CD14-positive monocyte (primary cell): ENCODE results near the gene CPAMD8. TPM values are rescaled to one million over a fixed set of nuclear protein-coding genes. Genes with fewer than 3 reads are reported as not detected.

Source experiments
- DNase-seq, 3 donors: peaks; one replicate each; pipeline ENCODE4 v3.0.0-alpha.2; 2011 to 2022
- H2AFZ ChIP-seq: 2 replicates; pipeline ENCODE4 v1.6.0; 2012; ENCODE audit warnings: mild to moderate bottlenecking, low read depth, low read length, inconsistent platforms; ENCODE audit not compliant: insufficient read depth, poor library complexity, severe bottlenecking
- H3K27ac ChIP-seq, 2 donors: 1 replicate in 1 of 2; 2 replicates in 1 of 2; pipeline ENCODE4 v1.5.1; 2012 to 2013; ENCODE audit warnings: low read length in 2 of 2, control low read depth in 1 of 2, inconsistent platforms in 1 of 2, low read depth in 1 of 2, mild to moderate bottlenecking in 1 of 2
- H3K27me3 ChIP-seq, 2 donors: one replicate each; pipeline versions ENCODE4 v1.6.0 to v1.6.1; 2011 to 2013; ENCODE audit warnings: low read length in 2 of 2; ENCODE audit not compliant: control insufficient read depth in 2 of 2, insufficient read depth in 2 of 2
- H3K36me3 ChIP-seq, 2 donors: replicated peaks in 1 of 2; 1 replicate in 1 of 2; 2 replicates in 1 of 2; pipeline versions ENCODE4 v1.5.1 to v1.6.1; 2012 to 2013; ENCODE audit warnings: low read length in 2 of 2, control low read depth in 1 of 2, inconsistent platforms in 1 of 2, mild to moderate bottlenecking in 1 of 2; ENCODE audit not compliant: insufficient read depth in 2 of 2, control insufficient read depth in 1 of 2
- H3K4me1 ChIP-seq, 2 donors: 1 replicate in 1 of 2; 2 replicates in 1 of 2; pipeline versions ENCODE4 v1.5.1 to v1.6.1; 2012 to 2013; ENCODE audit warnings: low read length in 2 of 2, control low read depth in 1 of 2, inconsistent platforms in 1 of 2, mild to moderate bottlenecking in 1 of 2, moderate library complexity in 1 of 2; ENCODE audit not compliant: insufficient read depth in 2 of 2, control insufficient read depth in 1 of 2
- H3K4me2 ChIP-seq: replicated peaks from 2 replicates; pipeline ENCODE3; 2012; ENCODE audit warnings: low read length, moderate library complexity, mild to moderate bottlenecking; ENCODE audit not compliant: poor library complexity, severe bottlenecking; ENCODE audit errors: extremely low read depth
- H3K4me3 ChIP-seq, 3 experiments: fragments of 200-600 bp in 1 of 3; sonication (generic) in 1 of 3; replicated peaks in 1 of 3; 1 replicate in 2 of 3; 2 replicates in 1 of 3; pipeline ENCODE4 v1.5.1; 2011 to 2013; ENCODE audit warnings: low read length in 3 of 3, mild to moderate bottlenecking in 3 of 3, control low read depth in 2 of 3, low read depth in 2 of 3, inconsistent platforms in 1 of 3, moderate library complexity in 1 of 3
- H3K79me2 ChIP-seq: 2 replicates; pipeline ENCODE4 v1.6.0; 2012; ENCODE audit warnings: mild to moderate bottlenecking, control low read depth, inconsistent platforms, low read length, moderate library complexity; ENCODE audit not compliant: insufficient read depth
- H3K9ac ChIP-seq: 2 replicates; pipeline ENCODE4 v1.6.0; 2017; ENCODE audit warnings: low read length, mild to moderate bottlenecking; ENCODE audit not compliant: insufficient read depth, poor library complexity, severe bottlenecking
- H3K9me3 ChIP-seq, 2 donors: replicated peaks in 1 of 2; 1 replicate in 1 of 2; 2 replicates in 1 of 2; pipeline versions ENCODE4 v1.5.1 to v1.6.1; 2012 to 2013; ENCODE audit warnings: low read length in 2 of 2, control low read depth in 1 of 2; ENCODE audit not compliant: control insufficient read depth in 1 of 2, insufficient read depth in 1 of 2
- H4K20me1 ChIP-seq: 2 replicates; pipeline ENCODE4 v1.6.0; 2012; ENCODE audit warnings: mild to moderate bottlenecking, low read length, control low read depth, moderate library complexity; ENCODE audit not compliant: insufficient read depth
- H3K27ac Mint-ChIP-seq, 7 donors: one replicate each; pipeline ENCODE4 v1.8.0; 2020; ENCODE audit warnings: mild to moderate bottlenecking in 7 of 7, mixed read lengths in 7 of 7, moderate library complexity in 6 of 7, inconsistent platforms in 2 of 7
- H3K27me3 Mint-ChIP-seq, 3 donors: one replicate each; pipeline ENCODE4 v1.8.0; 2021 to 2022; ENCODE audit warnings: low read depth in 3 of 3, mild to moderate bottlenecking in 3 of 3, mixed read lengths in 3 of 3, moderate library complexity in 3 of 3, inconsistent platforms in 1 of 3
- H3K36me3 Mint-ChIP-seq, 2 donors: one replicate each; pipeline ENCODE4 v1.8.0; 2020; ENCODE audit warnings: mixed read lengths in 2 of 2, inconsistent platforms in 1 of 2, mild to moderate bottlenecking in 1 of 2
- H3K4me1 Mint-ChIP-seq: one replicate; pipeline ENCODE4 v1.8.0; 2020; ENCODE audit warnings: mild to moderate bottlenecking, mixed read lengths
- H3K4me3 Mint-ChIP-seq, 2 donors: one replicate each; pipeline ENCODE4 v1.8.0; 2020; ENCODE audit warnings: mild to moderate bottlenecking in 2 of 2, mixed read lengths in 2 of 2, moderate library complexity in 1 of 2
- H3K9me3 Mint-ChIP-seq, 7 donors: one replicate each; pipeline ENCODE4 v1.8.0; 2020 to 2022; ENCODE audit warnings: mixed read lengths in 7 of 7, mild to moderate bottlenecking in 6 of 7, moderate library complexity in 6 of 7, inconsistent platforms in 2 of 7
- CTCF ChIP-seq: fragments of 200-600 bp; IDR thresholded peaks from one replicate; pipeline ENCODE4 v1.8.0; 2022; ENCODE audit warnings: antibody characterized with exemption, mild to moderate bottlenecking
- WGBS: methylation state at CpG from one replicate; pipeline ENCODE4 v1.1.5; 2013; ENCODE audit warnings: missing lambda C conversion rate; ENCODE audit not compliant: insufficient coverage; 5-methylcytosine and 5-hydroxymethylcytosine counted together
- intact Hi-C, 2 donors: fragments of 100-400 bp; cut with micrococcal nuclease; formaldehyde crosslinking; loops; one replicate each; pipeline versions ENCODE4 v1.15.0 to v1.15.1; 2023
- polyA plus RNA-seq, 3 donors: library from polyadenylated mRNA; depleted of rRNA in 1 of 3; unstranded in 2 of 3; stranded (reverse) in 1 of 3; fragments of 300-500 nt in 2 of 3; fragments of >200 nt in 1 of 3; fragmentation: Illumina TruSeq in 2 of 3; gene quantifications; 1 replicate in 2 of 3; 2 replicates in 1 of 3; pipeline ENCODE4 v1.2.3, GENCODE V29; 2012 to 2021

The CPAMD8 gene
- polyA plus RNA-seq, 3 donors = 5.1 to 53.4 (median 5.4) TPM

- Histone ChIP-seq H3K36me3 (peaks cover 0 to 8% of the 10 kb centered on the region in 2 donors), H3K79me2 (no peaks in the 10 kb centered on the region), H3K9me3 (peaks cover 29 to 44% of the 10 kb centered on the region in 2 donors), H3K4me3 (no peak overlapping the region), H3K9ac (no peak overlapping the region), H4K20me1 (no peaks in the 10 kb centered on the region), H2AFZ (no peak overlapping the region), H3K27me3 (no peaks in the 10 kb centered on the region), H3K4me2 (no peak overlapping the region), H3K27ac (no peak overlapping the region), H3K4me1 (no peaks in the 10 kb centered on the region)
- WGBS = 60% methylated on average over 3 of the region's 3 CpGs
- H3K4me3 Mint-ChIP-seq = no peak overlapping the region
- H3K27ac Mint-ChIP-seq = no peak overlapping the region
- TF ChIP-seq CTCF = no peak
- peaks cover 8 to 21% (median 21%) of the 10 kb centered on the region in 3 donors for H3K27me3 Mint-ChIP-seq
- peaks cover 3% of the 10 kb centered on the region for H3K4me1 Mint-ChIP-seq
- peaks cover 0 to 2% of the 10 kb centered on the region in 2 donors for H3K36me3 Mint-ChIP-seq
- intact Hi-C loops = no loop called here
- H3K9me3 Mint-ChIP-seq = peaks cover 33 to 54% (median 46%) of the 10 kb centered on the region in 7 donors
- no peak for DNase-seq
Observed at GRCh38 chr19:16915135-16915534, 111.5 kb downstream of the CPAMD8 start.

DNA sequence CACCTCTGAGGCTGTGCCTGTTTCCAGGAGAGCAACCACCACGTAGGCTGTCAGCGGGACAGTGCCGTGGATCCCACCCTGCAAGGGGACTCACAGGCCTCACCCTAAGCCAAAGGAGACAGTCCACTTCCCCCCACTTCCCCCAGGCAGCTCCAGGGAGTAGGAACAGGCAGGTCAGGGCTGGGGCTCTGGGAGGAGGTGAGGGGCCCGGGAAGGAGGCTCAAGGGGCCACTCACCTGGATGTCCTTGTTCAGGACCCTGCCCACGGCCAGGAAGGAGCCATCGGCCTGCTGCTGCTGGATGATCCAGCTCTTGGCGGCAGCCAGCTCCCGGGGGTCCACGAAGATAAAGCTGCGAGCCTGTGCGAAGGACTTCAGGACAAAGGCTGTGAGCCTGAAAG is 112.2 kb downstream of the CPAMD8 start:
- no peak for DNase-seq
- Mint-ChIP-seq H3K4me1 (peaks cover 3% of the 10 kb centered on the region), H3K9me3 (peaks cover 27 to 47% (median 39%) of the 10 kb centered on the region in 7 donors), H3K27me3 (peaks cover 8 to 19% (median 19%) of the 10 kb centered on the region in 3 donors), H3K27ac (no peak overlapping the region), H3K4me3 (no peak overlapping the region), H3K36me3 (peaks cover 0 to 2% of the 10 kb centered on the region in 2 donors)
- Histone ChIP-seq H3K9ac (no peak overlapping the region), H4K20me1 (no peaks in the 10 kb centered on the region), H3K4me2 (no peak overlapping the region), H3K36me3 (peaks cover 0 to 8% of the 10 kb centered on the region in 2 donors), H3K79me2 (no peaks in the 10 kb centered on the region), H3K27ac (no peak overlapping the region), H3K4me3 (no peak overlapping the region), H3K27me3 (no peaks in the 10 kb centered on the region), H3K9me3 (peaks cover 23 to 38% of the 10 kb centered on the region in 2 donors), H2AFZ (no peak overlapping the region), H3K4me1 (no peaks in the 10 kb centered on the region)
- intact Hi-C loops = no loop called here
- WGBS = 98% methylated on average over 7 of the region's 11 CpGs
- no peak for TF ChIP-seq CTCF
